Measurements from ENCODE around the gene GGT6.
"Not testable (repeated sequence)": the region's sequence is repeated elsewhere in the genome, so short reads cannot be mapped to it uniquely, and the experiment has no call there.

GGT6 gene

GRCh38 chr17:4560421-4560820, at the start of gene GGT6:
Gene GGT6 (minus strand): TSS chr17:4560577. CDS start chr17:4560521, 56 bp downstream.
- no peak for DNase-seq

DNA sequence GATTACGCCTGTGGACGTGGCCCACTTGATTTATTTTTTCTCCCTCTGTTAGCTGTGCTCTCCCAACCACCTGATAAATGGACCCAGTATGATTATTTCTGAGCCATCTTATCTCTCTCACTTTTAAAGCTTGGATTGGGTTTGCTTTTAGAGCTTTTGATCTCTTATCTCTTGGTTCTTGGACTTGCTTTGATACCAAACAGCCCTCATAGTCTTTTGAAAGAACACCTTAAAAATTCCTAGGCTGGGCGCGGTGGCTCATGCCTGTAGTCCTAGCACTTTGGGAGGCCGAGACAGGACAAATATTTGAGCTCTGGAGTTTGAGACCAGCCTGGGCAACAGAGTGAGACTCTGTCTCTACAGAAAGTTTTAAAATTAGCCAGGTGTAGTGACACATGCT, 49.8 kb upstream of the GGT6 start:
- no peak for DNase-seq

- DNase-seq: no peak
Measured at GRCh38 chr17:4609761-4610160, 49.4 kb upstream of the GGT6 start.

DNA sequence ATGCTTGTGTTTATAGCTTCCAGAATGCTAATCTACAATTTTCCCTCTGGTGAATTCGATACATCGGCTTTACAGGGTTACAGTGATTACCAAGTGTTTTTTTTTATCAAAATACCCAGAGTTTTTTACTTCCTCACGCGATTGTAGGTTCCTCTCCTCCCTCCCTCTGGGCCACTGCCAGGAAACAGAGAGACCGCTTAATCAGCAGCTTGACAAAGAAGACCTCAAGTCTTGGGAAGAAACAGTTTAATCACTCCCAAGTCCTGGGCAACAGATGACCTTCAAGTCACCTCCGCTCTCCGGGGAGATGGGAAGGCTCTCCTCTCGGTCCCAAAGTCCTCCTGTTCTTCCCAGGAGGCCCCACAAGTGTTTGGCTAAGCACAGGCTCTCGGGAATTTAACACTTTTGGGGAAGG, 47.4 kb upstream of the GGT6 start:
- peak; percentile 76 for DNase-seq

DNA sequence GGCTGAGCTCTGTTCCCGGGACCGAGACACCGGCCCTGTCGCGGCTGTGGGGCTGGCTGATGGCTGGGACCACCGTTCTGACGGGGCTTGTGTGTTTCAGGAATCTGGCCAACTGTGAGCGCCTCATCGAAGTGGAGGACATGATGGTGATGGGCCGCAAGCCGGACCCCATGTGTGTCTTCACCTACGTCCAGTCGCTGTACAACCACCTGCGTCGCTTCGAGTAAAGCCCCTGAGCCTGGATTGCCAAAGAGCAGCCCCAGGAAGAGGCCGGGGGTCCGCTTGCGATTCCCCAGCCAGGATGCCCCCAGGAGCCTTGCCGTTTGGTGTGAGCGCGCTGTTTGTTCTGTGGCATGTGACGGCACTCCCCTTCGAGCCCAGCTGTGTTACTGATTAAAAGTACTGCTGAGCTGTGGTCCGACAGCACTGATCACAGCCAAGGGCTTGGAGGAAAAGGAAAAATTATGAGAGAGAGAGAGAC, 46.9 kb upstream of the GGT6 start:
- no peak for DNase-seq

GRCh38 chr17:4605826-4606225, 45.4 kb upstream of the GGT6 start:
- peak; percentile 66 for DNase-seq

DNA sequence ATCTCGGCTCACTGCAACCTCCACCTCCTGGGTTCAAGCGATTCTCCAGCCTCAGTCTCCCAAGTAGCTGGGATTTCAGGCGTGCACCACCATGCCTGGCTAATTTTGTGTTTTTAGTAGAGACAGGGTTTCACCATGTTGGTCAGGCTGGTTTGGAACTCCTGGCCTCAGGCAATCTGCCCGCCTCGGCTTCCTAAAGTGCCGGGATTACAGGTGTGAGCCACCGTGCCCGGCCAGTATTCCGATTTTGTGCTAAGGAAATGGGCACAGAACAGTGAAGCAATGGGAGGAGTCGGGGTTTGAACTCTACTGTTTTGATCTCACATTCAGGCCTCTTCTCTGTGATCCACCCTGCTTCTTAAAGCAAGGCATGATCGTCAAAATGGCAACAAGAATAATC, 44.4 kb upstream of the GGT6 start:
- not testable (repeated sequence) for DNase-seq

DNA sequence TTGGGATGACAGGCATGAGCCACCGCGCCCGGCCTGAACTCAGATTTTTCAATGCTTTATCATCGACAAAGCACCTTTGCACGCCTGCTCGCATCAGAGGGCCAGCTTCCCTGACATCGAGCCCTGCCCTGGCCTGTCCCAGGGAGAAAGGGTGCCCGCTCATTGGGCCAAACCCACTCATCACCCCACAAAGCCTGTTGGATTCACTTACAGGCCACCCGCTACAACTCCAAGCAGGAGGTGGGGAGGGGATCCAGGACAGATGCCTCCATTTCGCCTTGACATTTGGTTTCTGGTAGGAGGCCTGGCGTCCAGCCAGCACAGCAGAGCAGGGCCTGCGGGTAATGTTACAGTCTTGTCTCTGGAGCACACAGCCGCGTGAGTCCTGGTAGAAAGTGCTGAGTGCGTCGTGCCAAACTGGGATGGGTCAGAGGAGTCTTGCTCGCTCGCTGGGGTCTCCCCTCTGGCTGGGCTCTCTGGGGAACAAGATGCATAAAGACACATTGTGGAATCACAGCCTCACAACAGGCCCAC, 43.8 kb upstream of the GGT6 start:
- no peak for DNase-seq

DNA sequence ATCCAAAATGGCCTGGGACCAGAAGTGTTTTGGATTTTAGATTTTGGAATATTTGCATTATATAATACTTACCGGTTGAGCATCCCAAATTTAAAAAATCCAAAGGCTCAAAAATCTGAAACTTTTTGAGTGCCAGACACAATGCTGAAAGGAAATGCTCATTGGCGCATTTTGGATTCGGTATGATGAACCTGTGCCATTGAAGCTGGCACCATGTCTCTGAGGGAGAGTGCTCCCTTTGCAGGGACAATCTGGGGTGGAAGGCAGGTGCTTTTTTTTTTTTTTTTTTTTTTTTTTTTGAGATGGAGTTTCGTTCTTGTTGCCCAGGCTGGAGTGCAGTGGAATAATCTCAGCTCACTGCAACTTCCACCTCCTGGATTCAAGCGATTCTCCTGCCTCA, 41.7 kb upstream of the GGT6 start:
- DNase-seq: no peak

DNA sequence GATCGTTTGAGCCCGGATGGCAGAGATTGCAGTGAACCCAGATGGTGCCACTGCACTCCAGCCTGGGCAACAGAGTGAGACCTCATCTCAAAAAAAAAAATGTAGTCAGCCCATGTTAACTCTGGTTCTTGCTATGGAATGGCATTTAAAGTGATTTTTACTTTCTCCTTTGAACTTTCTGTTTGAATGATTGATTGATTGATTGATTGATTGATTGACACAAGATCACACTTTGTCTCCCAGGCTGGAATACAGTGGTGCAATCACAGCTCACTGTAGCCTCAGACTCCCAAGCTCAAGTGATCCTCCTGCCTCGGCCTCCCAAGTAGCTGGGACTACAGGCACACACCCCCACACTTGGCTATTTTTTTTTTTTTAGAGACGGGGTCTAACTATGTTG, 40.9 kb upstream of the GGT6 start:
- DNase-seq: no peak

DNA sequence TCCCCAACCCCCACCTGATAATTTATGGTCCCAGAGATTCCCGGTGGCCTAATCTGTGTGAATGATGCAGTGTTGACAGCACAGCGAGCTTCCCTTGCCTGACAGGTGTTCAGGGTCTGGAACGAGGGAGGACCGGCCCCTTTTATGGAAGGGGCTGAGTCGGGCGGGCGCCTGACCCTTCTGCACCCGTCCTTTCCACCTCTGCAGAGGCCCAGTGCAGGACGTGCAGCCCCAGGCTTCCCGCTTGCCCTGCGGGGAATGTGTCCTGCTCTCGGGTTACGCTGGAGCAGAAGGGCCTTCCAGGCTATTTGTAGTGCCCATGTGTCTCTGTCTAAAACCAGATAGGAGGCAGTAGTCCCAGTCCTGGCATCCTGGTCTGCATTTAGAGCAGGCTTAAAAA, 40.2 kb upstream of the GGT6 start:
- no peak for DNase-seq

- no peak for DNase-seq
Measured at GRCh38 chr17:4599505-4600281, 39.3 kb upstream of the GGT6 start.

DNA sequence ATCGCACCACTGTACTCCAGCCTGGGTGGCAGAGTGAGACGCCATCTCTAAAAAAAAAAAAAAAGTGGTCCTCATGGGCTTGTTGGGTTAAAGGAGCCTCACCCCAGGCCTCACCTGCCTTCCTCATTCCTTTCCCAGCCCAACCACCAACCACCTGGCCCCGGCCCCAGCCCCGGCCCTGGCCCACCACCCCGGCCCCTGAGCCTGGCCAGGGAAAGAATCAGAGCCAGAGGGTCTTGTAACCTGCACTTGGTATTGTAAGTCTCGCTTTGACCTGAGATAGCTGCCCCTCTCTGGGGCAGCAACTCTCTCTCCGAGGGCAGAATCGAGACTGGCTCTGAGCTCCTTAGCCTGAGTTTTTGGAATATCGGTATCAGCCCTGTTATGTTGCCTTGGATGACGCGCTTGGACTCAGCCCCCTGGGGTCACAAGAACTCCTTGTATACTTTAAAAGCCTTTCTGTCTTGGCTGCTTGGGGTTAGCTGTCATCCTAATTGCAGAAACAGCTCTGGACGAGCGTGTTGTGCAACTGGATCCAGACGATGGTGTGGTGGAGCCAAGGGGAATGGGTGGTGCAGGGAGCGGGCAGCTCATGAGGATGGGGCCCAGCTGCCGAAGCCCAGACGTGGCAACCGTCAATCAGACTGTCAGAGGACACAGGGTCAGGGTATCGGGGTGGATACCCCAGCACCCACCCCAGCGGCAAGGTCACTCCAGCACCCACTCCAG, 38.6 kb upstream of the GGT6 start:
- no peak for DNase-seq

GRCh38 chr17:4597975-4598374, 37.6 kb upstream of the GGT6 start:
- DNase-seq: no peak

GRCh38 chr17:4596636-4597380, 36.4 kb upstream of the GGT6 start:
- no peak for DNase-seq

- DNase-seq: not testable (repeated sequence)
Measured at GRCh38 chr17:4595685-4596342, 35.4 kb upstream of the GGT6 start.

- peak; percentile 44 for DNase-seq
Measured at GRCh38 chr17:4594931-4595684, 34.7 kb upstream of the GGT6 start.

GRCh38 chr17:4594406-4594805, 34.0 kb upstream of the GGT6 start:
- no peak for DNase-seq

- DNase-seq: no peak
Measured at GRCh38 chr17:4593021-4593421, 32.6 kb upstream of the GGT6 start.

GRCh38 chr17:4592240-4593005, 32.0 kb upstream of the GGT6 start:
- no peak for DNase-seq

DNA sequence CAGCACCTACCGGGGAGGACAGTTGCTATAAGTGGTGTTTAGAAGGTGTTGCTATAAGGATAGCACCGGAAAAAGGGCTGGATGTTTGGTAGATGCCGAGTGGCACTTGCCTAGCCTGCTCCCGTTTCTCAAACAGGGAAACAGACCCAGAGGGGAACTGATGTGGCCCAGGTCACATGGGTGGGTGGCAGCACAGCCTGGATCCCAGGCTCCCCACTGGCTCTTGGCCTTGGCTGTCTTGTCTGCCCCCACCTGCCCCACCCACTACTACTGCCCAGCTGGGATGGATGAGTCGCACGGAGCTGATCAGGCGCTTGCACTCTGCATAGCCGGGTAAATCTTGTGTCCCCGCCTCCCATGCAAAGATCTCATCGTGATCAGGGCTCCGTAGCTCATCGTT, 31.2 kb upstream of the GGT6 start:
- DNase-seq: peak; percentile 78
